Lower lobe of right lung (tissue), 2 donors: Measurements from ENCODE around the gene SELENOP. TPM values are rescaled to one million over a fixed set of nuclear protein-coding genes. Genes with fewer than 3 reads are reported as not detected.

Experiments used
- ATAC-seq, 2 donors: fragments of 200-7000 bp; cut with Tn5 transposase; one replicate each; pipeline ENCODE4 v1.9.1; 2020 to 2022; ENCODE audit warnings: mild to moderate bottlenecking in 2 of 2, moderate library complexity in 2 of 2
- DNase-seq: peaks from one replicate; pipeline ENCODE4 v3.0.0-alpha.2; 2020
- H3K27ac ChIP-seq: fragments of 200-600 bp; one replicate; pipeline ENCODE4 v1.8.0; 2022
- H3K27me3 ChIP-seq: fragments of 200-600 bp; one replicate; pipeline ENCODE4 v1.8.0; 2022; ENCODE audit warnings: low read depth
- H3K36me3 ChIP-seq: fragments of 200-600 bp; one replicate; pipeline ENCODE4 v1.8.0; 2022; ENCODE audit warnings: mild to moderate bottlenecking
- H3K4me1 ChIP-seq: fragments of 200-600 bp; one replicate; pipeline ENCODE4 v1.8.0; 2022
- H3K4me3 ChIP-seq: fragments of 200-600 bp; one replicate; pipeline ENCODE4 v1.8.0; 2022; ENCODE audit warnings: mild to moderate bottlenecking
- H3K9me3 ChIP-seq: fragments of 200-600 bp; one replicate; pipeline ENCODE4 v1.8.0; 2022
- CTCF ChIP-seq: fragments of 200-600 bp; IDR thresholded peaks from one replicate; pipeline ENCODE4 v1.8.0; 2022; ENCODE audit warnings: antibody characterized with exemption, mild to moderate bottlenecking
- intact Hi-C: fragments of 100-400 bp; cut with DNase I; formaldehyde crosslinking; loops from one replicate; pipeline ENCODE4 v1.11.0; 2022
- total RNA-seq: library from RNA; stranded (reverse); fragmentation: NEBNext Ultra II Directional; extraction: Animal tissue kit (Norgen Biotek cat#: 25700); gene quantifications from one replicate; pipeline ENCODE4 v1.2.1, GENCODE V29; 2021
- donor health status: DM: no; HTN: yes; CAD: no; lungs with severe emphysema.

The SELENOP gene
- total RNA-seq, 1 donor from 2014 or later: 705 TPM

DNA sequence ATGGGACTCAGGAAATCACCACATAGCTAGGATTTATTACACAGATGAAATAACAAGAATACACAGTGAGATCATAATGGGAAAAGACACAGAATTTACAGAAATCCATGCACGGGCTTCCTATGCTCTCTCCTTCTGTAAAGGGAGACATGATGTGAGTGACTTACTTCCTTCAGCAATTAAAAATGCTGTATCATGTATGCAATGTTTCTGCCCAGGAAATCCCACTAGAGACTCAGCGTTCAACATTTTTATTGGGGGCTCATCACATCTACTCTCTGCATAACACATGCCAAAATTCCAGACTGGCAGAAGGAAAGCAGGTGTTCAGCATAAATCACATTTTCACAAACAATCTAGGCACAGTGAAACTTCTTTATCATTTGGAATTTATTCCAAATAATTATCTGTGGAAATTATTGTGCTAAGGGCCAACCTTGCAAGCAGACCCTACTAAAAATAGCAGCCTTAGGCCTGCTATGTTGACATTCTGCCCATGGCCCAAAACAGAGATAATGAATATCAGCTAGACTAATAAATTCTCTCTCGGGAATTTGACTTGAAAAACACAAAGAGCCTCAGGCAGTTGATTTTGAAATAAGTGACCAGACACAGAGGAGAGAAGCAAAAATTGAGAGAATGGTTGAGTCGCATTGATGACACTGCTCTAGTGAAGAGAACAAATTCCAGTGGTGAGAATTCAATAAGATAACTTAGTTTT lies 31.4 kb upstream of the SELENOP start:
- no peak for ATAC-seq
- no peak for DNase-seq

DNA sequence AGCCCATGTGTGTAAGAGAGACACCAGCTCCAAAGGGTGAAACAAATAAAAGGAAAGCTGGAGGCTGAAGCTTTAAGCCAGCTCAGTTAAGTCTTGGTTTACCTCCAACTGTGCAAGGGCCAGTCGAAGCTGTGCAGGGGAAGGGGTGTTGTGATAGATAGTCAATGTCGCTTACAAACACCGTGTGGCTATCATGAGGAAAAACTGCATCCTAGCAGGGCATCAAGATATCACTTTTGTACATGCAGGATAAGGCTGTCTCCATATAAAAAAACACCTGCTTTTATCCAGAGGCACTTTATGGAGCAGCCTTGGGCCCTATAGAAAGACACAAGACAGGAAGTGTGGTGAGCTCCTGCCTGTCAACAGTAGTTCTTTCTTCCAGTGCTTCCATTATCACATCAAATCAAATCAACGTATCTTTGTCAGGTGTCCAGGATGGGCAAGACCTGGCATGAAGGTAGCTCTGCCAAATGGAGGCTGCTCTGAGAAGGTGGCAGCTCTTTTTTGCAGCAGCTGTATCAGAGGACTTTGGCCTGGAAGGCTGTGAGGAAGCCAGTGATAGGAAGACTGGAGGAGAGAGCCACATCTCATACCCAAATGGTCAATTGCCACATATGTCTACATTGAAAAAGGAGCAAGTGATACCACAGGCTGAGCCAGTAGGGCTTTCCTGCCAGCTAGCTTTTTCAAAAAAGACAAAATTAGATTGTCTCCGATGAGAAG lies 29.3 kb upstream of the SELENOP start:
- intact Hi-C loops: no loop called here
- Histone ChIP-seq H3K27ac (peak overlapping the region; percentile 66), H3K4me1 (peaks cover 9% of the 10 kb centered on the region), H3K9me3 (peaks cover 3% of the 10 kb centered on the region), H3K36me3 (no peaks in the 10 kb centered on the region), H3K27me3 (no peaks in the 10 kb centered on the region), H3K4me3 (no peak overlapping the region)
- ATAC-seq: peak; percentile 16 to 25
- no peak for TF ChIP-seq CTCF
- DNase-seq: no peak

More for the DNA sequence above, 31.4 kb upstream of the SELENOP start:
- Histone ChIP-seq H3K9me3 (no peaks in the 10 kb centered on the region), H3K36me3 (no peaks in the 10 kb centered on the region), H3K27ac (no peak overlapping the region), H3K27me3 (no peaks in the 10 kb centered on the region), H3K4me3 (no peak overlapping the region), H3K4me1 (peaks cover 9% of the 10 kb centered on the region)
- TF ChIP-seq CTCF: no peak
- intact Hi-C loops: no loop called here

DNA sequence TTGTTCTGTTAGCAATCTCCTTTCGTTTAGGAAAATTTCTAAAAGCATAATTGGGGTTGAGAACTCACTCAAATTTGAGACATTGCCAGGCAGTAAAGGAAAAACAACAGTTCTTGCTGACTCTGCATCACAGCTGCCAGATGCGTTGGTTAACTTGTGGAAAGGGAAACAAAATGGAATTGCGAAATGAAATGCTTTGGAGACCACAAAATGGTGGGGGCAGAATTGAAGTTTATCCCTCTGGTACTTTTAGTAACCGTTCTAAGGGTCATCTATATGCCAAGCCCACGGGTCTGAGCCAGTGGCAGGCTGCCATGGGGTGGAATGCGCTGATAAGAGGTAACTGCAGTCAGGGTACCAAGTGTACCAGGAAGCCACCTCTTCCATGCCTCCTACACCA lies 28.6 kb upstream of the SELENOP start:
- Histone ChIP-seq H3K4me1 (peaks cover 9% of the 10 kb centered on the region), H3K4me3 (no peak overlapping the region), H3K36me3 (no peaks in the 10 kb centered on the region), H3K27me3 (no peaks in the 10 kb centered on the region), H3K27ac (peak overlapping the region; percentile 66), H3K9me3 (peaks cover 3% of the 10 kb centered on the region)
- no peak for TF ChIP-seq CTCF
- peak; percentile 89 for DNase-seq
- ATAC-seq: peak; percentile 91 to 94
- intact Hi-C loops: no loop called here

DNA sequence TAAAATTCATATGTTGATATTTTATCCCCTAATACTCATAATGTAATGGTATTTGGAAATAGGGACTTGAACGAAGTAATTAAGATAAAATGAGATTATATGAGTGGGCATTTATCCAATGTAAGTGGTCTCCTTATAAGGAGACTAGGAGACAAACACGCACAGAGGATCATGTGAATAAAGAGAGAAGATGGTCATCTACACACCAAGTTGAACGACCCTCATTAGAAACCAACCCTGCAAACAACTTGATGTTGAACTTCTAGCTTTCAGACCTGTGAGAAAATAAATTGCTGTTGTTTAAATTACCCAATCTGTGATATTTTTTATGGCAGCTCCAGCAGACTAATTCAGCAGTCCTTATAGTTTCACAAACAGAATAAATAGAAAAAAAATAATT lies 27.5 kb upstream of the SELENOP start:
- Histone ChIP-seq H3K27me3 (no peaks in the 10 kb centered on the region), H3K36me3 (no peaks in the 10 kb centered on the region), H3K4me1 (peaks cover 9% of the 10 kb centered on the region), H3K27ac (no peak overlapping the region), H3K4me3 (no peak overlapping the region), H3K9me3 (peaks cover 3% of the 10 kb centered on the region)
- no peak for DNase-seq
- no peak for TF ChIP-seq CTCF
- ATAC-seq: no peak
- intact Hi-C loops: no loop called here

DNA sequence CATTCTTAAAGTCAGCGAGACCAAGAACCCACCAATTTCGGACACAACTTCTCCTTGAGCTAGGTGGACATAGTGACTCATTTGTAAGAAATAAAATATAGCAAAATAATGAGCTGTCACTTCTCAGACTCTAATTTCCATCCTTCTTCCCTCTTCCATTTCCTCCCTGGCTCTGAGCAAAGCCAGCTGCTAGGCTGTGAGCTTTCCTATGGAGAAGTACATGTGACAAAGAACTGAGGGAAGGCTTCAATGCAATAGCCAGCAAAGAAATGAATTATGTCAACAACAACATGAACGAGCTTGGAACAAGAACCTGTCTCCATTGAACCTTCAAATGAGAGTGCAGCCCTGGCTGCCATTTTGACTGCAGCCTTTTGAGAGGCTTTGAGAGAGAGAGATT lies 25.9 kb upstream of the SELENOP start:
- ATAC-seq (no peak), DNase-seq (no peak)
- Histone ChIP-seq H3K9me3 (peaks cover 3% of the 10 kb centered on the region), H3K27ac (no peak overlapping the region), H3K4me3 (no peak overlapping the region), H3K27me3 (no peaks in the 10 kb centered on the region), H3K36me3 (no peaks in the 10 kb centered on the region), H3K4me1 (peaks cover 9% of the 10 kb centered on the region)
- intact Hi-C loops: no loop called here
- no peak for TF ChIP-seq CTCF
